Activated CD4-positive, alpha-beta T cell treated with anti-CD3 and anti-CD28 coated beads, Interleukin-2, amount 50 U/mL, for 24 hours (primary cell): ENCODE data around the gene PROM2.
"Not testable (repeated sequence)": the region's sequence is repeated elsewhere in the genome, so short reads cannot be mapped to it uniquely, and the experiment has no call there.

Experiments used
- DNase-seq, 2 donors: peaks; one replicate each; pipeline ENCODE4 v3.0.0-alpha.2; 2020; ENCODE audit warnings: low read depth in 1 of 2, low spot score in 1 of 2

PROM2 gene, protein sequence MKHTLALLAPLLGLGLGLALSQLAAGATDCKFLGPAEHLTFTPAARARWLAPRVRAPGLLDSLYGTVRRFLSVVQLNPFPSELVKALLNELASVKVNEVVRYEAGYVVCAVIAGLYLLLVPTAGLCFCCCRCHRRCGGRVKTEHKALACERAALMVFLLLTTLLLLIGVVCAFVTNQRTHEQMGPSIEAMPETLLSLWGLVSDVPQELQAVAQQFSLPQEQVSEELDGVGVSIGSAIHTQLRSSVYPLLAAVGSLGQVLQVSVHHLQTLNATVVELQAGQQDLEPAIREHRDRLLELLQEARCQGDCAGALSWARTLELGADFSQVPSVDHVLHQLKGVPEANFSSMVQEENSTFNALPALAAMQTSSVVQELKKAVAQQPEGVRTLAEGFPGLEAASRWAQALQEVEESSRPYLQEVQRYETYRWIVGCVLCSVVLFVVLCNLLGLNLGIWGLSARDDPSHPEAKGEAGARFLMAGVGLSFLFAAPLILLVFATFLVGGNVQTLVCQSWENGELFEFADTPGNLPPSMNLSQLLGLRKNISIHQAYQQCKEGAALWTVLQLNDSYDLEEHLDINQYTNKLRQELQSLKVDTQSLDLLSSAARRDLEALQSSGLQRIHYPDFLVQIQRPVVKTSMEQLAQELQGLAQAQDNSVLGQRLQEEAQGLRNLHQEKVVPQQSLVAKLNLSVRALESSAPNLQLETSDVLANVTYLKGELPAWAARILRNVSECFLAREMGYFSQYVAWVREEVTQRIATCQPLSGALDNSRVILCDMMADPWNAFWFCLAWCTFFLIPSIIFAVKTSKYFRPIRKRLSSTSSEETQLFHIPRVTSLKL

DNA sequence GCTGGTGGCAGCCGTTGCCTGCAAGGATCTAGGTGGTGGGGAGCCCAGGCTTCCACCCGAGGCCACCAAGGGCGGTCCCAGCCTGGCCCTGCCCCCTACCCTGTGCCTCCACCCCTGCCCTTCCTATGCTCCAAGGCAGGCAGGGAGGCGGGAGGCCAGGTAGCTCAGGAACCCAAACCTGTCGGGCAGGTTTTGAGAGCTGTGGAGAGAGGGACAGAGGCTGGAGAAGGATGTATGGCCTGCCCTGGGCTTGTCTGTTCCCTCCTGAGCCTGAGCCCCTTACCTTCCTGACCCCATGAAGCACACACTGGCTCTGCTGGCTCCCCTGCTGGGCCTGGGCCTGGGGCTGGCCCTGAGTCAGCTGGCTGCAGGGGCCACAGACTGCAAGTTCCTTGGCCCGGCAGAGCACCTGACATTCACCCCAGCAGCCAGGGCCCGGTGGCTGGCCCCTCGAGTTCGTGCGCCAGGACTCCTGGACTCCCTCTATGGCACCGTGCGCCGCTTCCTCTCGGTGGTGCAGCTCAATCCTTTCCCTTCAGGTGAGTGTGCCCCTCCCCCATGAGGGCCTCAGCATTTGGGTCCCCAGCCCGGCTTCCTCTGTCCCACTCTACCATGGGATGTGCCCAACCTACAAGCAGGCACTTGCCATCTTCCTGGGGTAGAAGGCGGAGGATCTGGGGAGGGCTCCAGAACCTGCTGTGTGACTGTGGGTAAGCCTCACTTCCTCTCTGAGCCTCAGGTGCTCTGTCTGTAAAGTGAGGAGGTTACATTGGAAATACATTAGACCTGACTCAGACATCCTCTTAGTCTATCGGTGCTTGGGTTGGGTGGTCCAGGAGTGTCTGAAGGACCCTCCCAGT lies at the start of gene PROM2:
Gene PROM2, plus strand, starts transcription at position 159 of the 860 bp plus-strand sequence. Its CDS starts 137 bp downstream, at position 296.
- no peak for DNase-seq

DNA sequence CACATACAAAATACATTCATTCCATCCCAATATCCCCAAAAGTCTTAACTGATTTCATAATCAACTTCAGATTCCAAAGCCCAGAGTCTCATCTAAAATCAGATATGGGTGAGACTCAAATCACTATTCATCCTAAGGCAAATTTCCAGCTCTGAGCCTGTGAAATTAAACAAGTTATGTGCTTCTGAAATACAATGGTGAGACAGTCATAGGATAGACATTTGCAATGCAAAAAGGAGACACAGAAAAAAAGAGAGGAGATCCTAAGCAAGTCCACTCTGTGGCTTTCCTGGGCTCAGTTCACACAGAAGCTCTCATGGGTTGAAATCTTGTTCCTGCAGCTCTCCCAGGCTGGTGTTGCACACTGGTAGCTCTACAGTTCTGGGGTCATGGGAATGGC lies 48.6 kb upstream of the PROM2 start:
- DNase-seq = no peak

DNA sequence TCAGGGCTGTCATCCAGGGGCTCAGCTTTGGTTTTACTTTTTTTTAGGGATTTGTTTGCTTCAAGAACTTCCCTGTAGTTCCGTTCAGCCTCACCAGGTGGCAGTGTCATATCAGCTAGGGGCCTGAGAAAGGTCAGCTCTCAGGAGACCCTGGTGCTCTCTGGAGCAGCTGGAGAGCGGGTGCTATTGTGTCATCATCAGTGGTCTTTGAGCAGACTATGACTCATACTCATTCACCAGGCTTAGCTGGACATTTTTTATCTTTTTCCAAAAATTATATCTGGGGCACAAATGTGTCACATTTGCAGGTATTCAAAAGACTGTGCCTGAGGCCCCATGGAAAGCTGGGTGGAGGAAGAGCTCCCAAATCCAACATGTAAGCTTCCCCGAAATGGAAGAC lies 42.5 kb upstream of the PROM2 start:
- no peak for DNase-seq

DNA sequence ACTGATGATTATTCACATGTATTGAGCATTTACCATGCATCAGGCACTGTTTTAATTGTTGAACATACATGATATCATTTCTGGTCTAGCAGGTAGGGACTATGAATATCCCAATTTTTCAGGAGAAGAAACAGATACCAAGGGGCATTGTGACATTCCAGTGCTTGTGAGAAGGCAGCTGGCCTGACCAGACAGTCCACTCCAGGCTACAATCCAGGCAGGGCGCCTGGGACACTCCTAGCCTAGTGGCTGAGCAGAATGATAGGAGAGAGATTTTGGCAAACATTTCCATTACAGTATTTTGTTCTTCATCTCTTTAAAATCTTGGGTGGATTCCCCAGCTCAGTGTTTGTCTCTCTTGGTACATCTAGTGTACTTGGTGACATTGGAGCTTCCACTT lies 42.0 kb upstream of the PROM2 start:
- DNase-seq = no peak

DNA sequence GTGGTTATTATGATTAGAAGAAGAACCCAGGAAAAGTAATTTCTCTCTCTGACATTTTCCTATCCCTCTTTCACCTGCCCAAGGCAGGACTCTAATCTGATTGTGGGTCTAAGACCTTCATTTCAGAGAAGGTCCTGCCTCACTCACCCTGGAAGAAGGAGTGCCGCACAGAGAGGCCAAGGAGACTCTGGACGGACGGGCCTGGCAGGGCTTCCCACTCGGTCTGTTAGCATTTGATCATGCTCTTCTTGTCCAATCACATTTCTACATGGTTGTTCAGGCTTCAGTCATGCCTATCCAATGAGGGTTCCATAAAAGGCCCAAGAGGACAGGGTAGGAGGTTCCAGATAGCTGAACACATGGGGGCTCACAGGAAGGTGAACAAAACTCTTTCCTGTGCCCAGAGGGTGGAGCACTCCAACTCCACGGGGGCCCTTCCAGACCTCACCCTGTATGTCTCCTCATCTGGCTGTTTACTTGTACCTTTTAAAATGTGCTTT lies 39.9 kb upstream of the PROM2 start:
- DNase-seq = no peak

DNA sequence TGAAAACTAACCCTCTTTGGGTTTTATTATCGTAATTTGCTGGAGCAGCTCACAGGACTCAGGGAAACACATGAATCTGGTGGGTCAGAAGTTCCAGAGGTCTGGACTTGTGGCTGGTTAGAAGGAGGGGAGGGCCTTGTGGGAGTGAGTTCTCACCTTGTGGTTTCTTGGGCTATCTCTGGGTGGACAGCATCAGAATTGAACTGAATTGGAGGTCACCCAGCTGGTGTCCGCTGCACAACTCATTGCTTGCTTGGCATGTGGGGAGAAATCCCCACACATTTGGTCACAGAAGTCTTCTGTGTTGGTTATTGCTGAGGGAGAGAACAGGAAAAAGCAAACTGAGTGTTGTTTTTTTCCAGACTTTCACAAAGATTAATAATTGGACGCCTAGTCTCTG lies 39.4 kb upstream of the PROM2 start:
- DNase-seq = no peak

DNA sequence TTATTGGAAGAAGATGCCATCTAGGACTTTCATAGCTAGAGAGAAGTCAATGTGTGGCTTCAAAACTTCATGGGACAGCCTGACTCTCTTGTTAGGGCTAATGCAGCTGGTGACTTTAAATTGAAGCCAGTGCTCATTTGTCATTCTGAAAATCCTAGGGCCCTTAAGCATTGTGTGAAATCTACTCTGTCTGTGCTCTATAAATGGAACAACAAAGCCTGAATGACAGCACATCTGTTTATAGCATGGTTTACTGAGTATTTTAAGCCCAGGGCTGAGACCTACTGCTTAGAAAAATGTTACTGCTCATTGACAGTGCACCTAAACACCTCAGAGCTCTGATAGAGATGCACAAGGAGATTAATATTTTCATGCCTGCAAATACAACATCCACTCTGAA lies 36.1 kb upstream of the PROM2 start:
- DNase-seq = no peak

DNA sequence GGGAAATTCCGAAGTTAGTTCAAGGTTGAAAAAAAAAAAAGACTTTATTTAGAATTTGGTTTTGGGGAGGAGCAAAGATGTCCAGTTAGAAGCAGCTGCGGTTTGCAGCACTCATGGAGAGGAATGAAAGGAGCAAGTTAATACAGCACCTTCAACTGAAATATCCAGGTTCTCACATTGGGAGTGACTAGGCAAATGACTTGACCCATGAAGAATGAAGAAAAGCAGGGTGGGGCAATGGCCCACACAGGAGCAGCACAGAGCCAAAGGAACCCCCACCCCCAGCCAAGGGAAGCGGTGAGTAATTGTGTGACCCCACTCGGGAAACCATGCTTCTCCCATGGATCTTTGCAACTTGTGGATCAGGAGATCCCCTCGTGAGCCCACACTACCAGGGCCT lies 34.2 kb upstream of the PROM2 start:
- DNase-seq = no peak

DNA sequence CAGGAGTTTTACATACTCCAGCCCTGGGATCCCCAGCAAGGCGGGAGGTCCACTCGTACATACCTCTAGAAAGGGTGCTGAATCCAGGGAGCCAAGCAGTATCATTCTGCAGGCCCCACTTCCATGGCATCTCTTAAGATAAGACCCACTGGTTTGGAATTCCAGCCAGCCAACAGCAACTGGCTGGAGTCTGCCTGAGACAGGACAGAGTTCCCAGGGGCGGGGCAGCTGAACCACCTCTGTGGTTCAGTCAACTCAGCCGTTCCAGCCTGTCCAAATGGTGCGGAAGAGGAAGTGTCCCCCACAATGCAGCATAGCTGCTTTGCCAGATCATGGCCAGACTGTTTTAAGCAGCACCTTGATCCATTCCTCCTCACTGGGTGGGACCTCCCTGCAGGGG lies 33.7 kb upstream of the PROM2 start:
- no peak for DNase-seq

DNA sequence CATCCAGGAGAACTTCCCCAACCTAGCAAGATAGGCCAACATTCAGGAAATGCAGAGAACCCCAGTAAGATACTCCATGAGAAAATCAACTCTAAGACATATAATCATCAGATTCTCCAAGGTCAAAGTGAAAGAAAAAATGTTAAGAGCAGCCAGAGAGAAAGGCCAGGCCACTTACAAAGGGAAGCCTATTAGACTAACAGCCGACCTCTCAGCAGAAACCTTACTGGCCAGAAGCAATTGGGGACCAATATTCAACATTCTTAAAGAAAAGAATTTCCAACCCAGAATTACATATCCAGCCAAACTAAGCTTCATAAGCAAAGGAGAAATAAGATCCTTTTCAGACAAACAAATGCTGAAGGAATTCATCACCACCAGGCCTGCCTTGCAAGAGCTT lies 32.2 kb upstream of the PROM2 start:
- DNase-seq = not testable (repeated sequence)

DNA sequence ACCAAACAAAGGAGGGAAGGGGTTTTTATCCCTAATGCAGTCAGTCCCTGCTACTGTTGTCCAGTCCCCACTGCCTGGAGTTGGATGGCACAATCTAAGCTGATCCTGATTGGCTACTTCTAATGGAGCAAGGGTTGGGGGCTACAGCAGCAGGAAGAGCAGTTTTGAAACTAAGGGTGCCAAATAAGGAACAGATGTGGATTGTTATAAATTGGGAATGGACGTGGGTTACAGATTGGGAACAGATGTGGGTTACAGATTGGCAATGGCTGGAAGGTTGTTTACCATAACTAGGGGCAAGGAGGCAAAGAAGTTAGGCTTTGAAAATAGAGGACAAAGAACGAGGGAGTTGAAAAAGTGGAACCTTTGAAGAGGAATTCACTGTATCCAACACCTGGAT lies 16.0 kb upstream of the PROM2 start:
- DNase-seq = no peak

DNA sequence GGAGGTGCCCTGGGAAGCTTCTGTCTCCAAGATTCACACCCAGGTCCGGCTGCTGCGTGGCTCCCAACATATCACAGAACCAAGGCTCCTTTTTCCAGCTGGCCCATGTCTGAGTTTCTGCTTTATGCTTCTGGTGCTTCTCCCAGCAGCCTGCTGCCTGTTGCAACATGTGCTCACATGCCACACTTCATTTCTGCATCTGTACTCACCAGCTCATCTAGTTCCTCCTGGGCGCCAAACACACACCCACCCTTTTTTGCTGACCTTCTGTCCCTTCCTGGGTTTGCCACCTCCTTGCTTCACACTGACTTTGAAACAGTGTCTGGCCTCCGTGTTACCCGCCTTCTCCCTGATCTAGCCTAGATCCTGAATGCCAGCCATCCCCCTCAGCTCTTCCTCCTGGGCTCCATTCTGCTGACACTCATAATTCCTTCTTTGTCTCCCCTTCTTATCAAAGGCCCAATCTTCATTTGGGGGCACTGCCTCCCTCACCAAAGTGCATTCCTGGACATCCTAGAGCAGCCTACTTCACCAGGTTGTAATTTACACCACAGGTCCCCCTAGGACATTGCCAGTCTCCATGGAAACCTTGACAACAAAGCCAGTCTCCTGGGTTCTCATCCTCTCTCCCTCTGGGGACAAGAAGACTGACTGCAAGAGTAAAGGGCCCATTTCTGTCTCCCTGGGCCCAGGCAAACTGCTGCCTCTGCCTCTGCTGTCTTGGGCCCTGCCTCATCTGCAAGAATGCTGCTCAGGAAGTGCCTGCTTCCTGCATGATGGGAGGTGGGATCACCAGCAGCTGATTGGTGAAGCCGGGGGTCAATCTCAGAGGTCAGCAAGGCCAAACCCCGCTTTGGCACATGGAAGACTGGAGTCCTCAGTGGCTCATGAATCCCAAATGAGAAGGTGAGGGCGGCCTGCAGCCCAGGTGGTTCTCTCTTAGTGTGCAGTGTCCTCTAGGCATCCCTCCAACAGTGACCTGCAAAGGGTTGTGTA lies 13.9 kb upstream of the PROM2 start:
- DNase-seq = no peak

DNA sequence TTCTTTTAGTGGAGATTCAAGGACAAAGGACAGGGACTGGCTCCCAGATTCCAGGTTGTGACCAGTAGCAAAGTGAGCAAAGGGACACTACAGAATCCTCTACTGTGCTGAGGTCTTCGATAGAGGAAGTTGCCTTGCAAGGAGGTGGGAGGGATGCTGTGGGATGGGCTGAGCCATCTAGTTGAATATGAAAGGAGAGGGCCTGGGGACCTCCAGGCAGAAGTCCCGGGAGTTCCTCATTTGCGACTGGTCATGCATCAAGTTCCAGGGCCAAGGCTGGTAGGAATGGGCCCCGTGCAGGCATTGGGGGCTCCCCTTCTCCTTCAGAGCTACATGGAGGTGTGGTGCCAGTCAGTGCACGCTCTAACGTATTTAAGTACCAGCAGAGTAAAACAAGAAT lies 12.6 kb upstream of the PROM2 start:
- no peak for DNase-seq

DNA sequence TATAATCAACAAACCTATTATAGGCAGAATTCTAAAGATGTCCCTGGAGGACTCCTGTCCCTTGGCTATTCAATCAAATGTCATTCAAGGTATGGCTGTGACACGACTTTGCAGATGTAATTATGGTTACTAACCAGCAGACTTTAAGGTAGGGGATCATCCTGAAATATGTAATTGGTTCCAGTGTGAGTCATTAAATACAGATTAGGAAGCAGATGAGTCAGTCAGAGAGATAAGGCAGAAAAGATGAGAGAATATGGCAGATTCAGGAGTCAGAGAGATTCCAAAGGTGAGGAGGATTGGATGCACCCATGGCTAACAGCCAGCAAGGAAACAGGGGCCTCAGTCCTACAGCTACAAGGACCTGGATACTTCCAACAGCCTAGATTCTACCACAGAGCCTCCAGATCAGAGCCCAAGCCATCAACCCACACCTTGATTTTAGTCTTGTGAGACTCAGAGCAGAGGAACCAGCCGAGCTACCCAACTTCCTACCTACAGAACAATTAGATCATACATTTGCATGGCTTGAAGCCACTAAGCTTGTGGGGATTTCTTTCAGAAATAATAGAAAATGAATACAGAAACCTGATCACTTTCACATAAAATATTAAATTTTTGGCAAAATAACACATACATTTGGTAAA lies 11.2 kb upstream of the PROM2 start:
- no peak for DNase-seq

DNA sequence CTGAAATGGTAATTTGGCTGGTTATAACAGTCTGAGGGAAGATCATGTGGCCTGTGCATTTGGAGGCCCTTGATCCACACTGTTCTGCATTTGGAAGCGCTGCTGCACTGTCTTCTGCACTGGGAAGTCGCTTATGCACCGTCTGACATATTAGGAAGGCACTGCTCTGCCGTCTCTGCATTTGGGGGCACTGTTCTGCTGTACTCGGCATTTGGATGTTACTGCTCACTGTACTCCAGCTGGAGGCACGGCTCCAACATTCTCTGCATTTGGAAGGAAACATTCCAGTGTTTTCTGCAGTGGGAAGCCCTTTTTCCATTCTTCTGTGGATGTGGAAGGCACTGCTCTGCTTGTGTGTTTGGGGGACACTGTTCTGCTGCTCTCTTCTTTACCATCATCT lies 9.6 kb upstream of the PROM2 start:
- DNase-seq = no peak

DNA sequence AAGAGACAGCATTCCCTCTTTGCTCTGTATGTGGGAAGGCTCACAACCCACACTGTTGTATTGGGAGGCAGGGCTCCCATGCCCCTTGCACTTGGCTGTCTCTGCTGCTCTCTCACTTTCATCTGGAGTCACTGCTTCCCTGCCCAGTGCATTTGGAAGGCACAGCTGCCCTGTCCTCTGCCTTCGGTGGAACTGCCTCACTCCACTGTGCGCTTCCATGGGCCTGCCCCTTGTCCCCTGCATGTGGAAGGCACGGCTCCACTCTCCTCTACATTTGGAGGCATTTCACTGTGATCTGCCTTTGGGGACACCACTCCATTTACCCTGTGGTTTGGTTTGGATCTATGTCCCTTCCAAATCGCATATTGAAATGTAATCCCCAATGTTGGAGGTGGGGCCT lies 9.1 kb upstream of the PROM2 start:
- no peak for DNase-seq

DNA sequence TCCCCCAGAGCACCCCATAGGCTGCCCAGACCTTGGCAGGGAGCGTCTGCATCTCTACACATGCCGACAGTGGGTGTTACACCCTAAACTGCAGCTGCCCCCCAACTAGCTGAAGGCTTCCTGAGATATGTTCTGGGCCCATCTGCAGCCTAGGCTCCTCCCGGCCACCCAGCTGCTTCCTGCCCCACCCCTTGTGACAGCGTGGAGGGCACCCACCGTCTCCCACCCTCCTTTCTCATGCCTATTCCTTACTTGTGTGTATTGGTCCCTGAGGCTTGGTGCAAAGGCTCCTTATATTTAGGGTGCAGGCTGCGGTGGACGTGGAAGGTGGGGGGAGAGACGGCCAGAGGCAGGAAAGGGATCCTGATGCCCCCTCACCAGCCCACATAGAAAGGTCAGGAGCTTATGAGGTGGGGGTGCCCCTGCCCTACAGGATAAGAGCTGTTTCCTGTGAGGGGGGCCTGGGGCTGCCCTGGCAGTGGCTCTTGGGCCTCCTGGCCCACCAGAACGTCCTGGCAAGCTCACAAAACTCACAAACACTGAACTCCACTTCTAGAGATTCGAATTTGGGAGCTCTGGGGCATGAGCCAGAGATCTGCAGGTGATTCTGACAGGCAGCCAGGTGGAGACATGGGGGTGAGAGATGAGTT lies 7.3 kb upstream of the PROM2 start:
- DNase-seq = no peak

DNA sequence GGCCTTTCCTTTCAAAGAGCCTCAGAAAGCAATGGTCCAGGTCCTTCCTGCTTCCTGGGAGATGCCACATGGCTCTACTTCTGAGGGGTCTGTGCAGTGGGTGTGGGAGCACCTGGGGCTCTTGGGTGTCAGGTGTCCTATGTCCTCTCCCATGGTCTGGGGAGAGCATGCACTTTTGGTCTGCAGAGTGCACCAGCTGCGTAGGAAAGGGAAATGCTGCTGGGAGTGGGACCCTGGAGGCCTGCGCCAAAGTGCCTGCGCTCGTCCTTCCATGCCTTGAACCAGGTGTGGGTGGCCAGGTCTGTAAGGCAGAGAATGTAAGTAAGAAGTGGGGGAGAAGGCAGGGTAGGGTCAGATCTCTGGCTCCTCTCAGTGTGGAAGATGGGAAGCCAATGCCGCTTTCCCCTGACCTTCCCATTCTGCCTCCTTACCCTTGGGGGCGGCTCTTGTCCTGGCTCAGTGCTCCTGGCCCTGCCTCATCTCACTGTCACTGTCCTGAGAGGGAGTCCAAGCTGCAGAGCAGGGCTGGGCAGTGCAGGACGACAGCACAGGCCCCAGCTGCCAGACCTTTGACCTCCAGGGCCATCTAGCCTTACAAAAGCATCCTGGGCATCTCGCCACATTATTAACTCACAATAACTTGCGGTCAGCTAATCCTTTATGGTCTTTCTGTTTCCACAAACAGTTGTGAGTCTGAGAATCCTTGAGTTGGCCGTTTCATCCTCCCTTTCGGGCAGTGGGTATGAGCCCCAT lies 6.6 kb upstream of the PROM2 start:
- no peak for DNase-seq
